RPMI7951 (cell line): ENCODE measurements around the gene IL3. TPM values are rescaled to one million over a fixed set of nuclear protein-coding genes. Genes with fewer than 3 reads are reported as not detected.

Experiments used
- DNase-seq: peaks from one replicate; pipeline ENCODE4 v3.0.0-alpha.2; 2012; ENCODE audit warnings: low read depth
- total RNA-seq: library from RNA; depleted of rRNA; stranded (reverse); fragments of >200 nt; shearing (Covaris generic); gene quantifications from 2 replicates; pipeline ENCODE4 v1.2.3, GENCODE V29; 2014

Gene IL3
- total RNA-seq, 1 experiment from 2014 or later, result not detected

DNA sequence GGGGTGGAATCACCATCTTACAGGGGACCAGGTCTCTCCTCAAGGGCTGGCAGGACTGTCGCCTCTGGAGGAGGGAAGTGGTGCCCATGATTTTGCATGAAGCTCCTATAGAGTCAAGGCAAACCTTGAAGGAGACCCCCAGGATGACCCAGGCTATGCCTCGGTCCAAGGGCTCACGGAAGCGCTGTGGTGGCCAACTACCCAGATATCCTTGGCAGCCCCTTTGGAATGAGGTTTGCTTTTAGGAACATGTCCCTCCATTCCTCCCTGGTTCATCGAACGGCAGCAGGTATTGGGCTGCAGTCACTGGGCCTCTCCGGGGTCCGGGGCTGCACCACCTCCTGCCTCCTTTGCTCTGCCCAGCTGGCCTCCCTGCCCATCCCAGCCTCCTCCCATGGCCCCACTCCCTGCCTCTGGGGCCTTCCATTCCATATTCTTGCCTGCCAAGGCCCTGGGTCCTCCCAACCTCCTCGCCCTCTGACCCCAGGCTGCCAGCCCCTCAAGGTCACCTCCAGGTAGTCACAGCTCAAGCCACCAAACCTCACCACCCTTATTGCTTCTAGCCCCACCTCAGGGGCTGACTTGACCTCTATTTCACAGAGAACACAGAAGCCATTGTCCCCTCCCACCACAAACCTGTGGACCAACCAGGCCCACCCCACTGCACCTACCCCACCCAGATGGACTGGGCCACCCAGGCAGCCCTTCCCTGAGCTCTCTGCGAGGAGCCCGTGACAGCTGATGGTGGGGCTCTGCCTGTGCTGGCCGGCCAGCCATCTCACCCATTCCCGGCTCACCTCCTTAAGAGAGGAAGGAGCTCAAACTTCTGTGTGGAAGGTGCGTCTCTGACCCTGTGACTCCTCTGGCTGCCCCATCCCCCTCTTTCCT is 3.6 kb upstream of the IL3 start:
- no peak for DNase-seq

- no peak for DNase-seq
Measured at GRCh38 chr5:132057498-132058255, 2.8 kb upstream of the IL3 start.

- no peak for DNase-seq
Measured at GRCh38 chr5:132058646-132059042, 1.8 kb upstream of the IL3 start.

- DNase-seq, result no peak
Measured at GRCh38 chr5:132059043-132059695, 1.3 kb upstream of the IL3 start.

- DNase-seq, result no peak
Measured at GRCh38 chr5:132059696-132060500, 557 bp upstream of the IL3 start.

- DNase-seq, result peak; percentile 52
Measured at GRCh38 chr5:132063090-132063911, 2.8 kb downstream of the IL3 start.

- DNase-seq, result no peak
Measured at GRCh38 chr5:132064140-132064539, 3.7 kb downstream of the IL3 start.

DNA sequence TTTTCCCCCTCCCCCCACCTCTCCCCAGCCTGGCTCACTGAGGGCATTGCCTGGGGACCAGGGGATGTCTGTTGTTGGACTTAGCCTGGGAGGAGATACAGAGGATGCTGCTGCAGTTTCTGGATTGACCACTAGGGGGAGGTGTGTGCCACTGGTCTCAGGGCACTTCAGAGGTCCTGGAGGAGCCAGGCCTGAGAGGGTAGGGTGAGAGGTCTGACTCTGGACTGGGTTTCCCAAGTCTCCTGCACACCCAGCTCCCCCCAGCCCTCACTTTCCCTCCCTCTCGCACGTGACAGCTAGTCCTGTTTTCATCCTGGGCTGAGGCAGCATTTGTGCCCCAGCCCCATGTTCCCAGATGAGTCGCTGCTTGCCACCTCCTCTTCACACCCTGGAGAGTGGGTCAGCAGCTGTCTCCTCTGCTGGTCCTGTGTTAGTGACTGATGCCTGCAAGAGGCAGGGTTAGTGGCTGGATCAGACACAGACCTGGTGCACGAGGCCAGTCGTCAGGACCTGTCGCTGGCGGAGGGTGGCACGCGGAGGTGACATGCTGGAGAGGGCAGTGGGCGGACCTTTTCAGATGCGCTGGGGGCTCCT is 4.4 kb downstream of the IL3 start:
- DNase-seq, result peak; percentile 68

- peak; percentile 73 for DNase-seq
Measured at GRCh38 chr5:132065351-132065937, 5.0 kb downstream of the IL3 start.

DNA sequence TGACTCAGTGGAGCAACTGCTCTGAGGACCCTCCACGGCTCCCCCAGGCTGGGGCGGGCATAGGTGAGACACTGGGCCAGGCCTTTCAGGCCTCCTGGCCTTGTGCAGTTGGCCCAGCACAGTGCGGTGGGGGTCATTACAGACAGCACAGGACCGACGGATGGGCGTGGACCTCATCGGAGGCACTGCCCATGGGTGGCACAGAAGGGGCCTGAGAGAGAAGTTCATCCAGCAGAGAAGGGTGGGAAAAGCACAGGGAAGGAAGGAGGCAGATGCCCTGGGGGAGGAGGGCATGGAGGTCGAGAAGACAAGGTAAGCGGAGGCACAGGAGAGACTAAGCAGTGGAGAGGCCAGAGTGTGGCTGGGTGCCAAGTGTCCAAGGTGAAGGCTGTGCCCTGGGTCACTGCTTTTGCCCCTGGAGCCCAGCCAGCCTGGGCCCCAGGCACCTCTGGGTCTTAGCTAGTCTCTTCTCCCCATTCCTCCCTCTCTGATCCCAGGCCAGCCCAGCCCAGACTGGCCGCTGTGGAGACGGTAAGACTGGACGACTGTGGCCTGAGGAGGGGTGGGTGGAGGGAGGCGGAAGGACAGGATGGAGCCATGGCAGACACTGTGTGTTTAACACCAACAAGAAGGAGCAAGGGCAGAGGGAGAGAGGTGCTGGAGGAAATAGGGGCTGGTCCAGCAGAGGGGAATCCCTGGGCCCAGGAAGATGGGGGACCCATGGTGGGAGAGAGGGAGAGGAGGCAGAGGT is 5.7 kb downstream of the IL3 start:
- no peak for DNase-seq

DNA sequence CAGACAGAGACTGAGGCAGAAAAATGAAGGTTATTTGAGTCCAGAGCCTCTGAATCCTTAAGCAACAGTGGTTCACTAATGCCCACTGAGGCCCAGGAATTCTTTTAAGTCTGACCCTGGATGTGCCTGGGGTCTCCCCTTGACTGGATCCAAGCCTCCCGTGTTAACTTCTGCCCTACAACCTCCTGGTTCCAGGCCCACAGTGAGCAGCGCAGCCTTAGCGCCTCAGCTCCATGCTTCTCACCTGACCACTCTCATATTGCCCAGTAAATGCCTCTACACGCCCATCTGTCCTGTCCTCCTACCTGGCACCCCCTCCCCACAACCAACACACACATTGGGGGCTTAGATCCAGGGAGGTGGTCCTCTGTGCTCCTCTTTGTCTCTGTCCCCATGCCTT is 6.4 kb downstream of the IL3 start:
- no peak for DNase-seq

DNA sequence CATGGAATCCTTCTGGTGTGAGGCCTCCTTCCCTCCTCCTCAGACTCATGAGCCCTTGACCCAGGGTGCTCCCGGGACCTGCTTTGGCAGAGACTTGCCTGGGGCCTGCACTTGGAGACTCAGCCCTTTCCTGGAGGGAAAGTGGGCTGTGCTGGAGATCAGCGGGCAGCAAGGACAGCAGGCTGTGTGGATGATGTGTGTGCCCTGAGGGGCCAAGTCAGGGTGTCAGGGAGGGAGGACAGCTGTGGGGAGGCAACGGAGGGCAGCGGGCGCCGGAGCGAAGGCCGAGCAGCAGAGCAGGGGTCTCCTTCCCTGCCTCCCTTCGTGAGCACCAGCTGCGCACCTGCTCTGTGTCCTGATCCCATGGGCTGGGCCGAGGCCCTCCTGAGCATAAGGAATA is 7.0 kb downstream of the IL3 start:
- DNase-seq, result peak; percentile 54

DNA sequence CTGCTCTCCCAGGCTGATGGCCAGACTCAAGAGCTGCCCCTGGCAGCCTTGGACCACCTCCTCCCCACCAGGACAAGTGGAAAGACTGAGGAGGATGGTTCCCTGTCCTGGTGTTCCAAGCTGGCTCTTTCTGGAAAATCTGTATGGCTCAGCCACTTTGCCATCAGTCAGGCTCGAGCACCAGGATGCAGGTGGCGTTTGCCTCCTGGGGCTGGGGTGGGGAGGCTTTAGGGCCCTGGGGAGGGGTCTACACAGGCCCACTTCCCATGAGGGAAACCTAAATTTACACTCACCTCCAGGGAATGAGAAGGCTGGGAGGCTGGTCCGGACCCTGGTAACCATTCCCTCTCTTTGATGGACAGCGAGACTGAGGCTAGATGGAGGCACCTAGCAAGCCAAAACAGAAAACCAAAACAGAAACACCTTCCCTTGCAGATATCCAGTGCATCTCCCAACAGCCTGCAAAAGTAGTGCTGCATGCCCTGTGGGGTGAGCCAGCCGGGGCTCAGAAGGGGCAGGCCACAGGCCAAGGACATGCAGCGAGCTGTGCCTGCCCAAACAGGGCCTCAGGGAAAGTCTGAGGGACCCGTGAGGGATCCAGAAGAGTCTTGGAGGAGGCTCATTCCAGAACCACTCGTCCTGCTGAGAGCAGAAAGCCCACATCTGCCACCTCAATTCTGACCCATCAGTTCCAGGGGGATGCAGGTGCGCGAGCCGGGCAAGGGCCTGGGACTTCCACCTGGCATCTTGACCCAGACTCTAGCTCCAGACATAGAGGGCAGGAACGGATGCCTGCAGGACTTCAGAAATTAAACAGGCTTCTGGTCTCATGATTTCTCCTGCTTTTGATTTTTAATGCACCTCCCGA is 7.7 kb downstream of the IL3 start:
- no peak for DNase-seq

GRCh38 chr5:132069561-132069960 is 9.1 kb downstream of the IL3 start:
- no peak for DNase-seq

- no peak for DNase-seq
Measured at GRCh38 chr5:132069994-132070393, 9.5 kb downstream of the IL3 start.

GRCh38 chr5:132070460-132071337 is 10.2 kb downstream of the IL3 start:
- DNase-seq, result peak; percentile 69

DNA sequence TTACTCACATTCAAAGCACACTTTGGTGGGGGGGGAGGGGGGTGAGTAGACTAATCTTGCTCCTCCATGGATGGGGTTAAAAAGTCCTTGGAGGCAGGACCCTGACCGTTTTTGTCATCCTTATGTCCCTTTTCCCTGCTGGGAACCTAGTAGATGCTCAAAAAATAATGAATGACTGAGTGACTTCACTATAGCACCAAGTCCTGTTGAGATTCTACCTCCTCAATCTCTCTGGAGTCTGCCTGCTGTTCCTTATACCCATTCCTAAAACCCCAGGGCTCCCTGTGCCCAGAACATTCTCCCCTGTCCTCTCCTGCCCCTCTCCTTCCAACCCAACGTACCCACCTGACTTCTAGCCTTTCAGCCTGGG is 10.9 kb downstream of the IL3 start:
- no peak for DNase-seq
